GM10266 (cell line): Measurements from ENCODE around the gene SLC23A2.

Source experiments
- DNase-seq: peaks from one replicate; pipeline ENCODE4 v3.0.0; 2012; ENCODE audit errors: extremely low spot score
- CTCF ChIP-seq: IDR thresholded peaks from 2 replicates; pipeline ENCODE4 v1.5.1; 2012; ENCODE audit warnings: mild to moderate bottlenecking, low read depth; ENCODE audit not compliant: control insufficient read depth, insufficient read depth; ENCODE audit errors: missing control alignments

SLC23A2 gene

GRCh38 chr20:4920655-4921054 lies 80.7 kb downstream of the SLC23A2 start:
- DNase-seq: no peak
- TF ChIP-seq CTCF: no peak

GRCh38 chr20:4920131-4920530 lies 81.2 kb downstream of the SLC23A2 start:
- no peak for TF ChIP-seq CTCF
- no peak for DNase-seq

GRCh38 chr20:4919047-4919704 lies 82.1 kb downstream of the SLC23A2 start:
- no peak for TF ChIP-seq CTCF
- DNase-seq: no peak

GRCh38 chr20:4918473-4918872 lies 82.8 kb downstream of the SLC23A2 start:
- no peak for TF ChIP-seq CTCF
- no peak for DNase-seq

- TF ChIP-seq CTCF: no peak
- no peak for DNase-seq
Measured at GRCh38 chr20:4916971-4917881, 84.1 kb downstream of the SLC23A2 start.

GRCh38 chr20:4913147-4913546 lies 88.2 kb downstream of the SLC23A2 start:
- TF ChIP-seq CTCF: no peak
- no peak for DNase-seq
